ENCODE data around the gene RTP5.
"Not testable (repeated sequence)": the region's sequence is repeated elsewhere in the genome, so short reads cannot be mapped to it uniquely, and the experiment has no call there.

Gene RTP5

DNA sequence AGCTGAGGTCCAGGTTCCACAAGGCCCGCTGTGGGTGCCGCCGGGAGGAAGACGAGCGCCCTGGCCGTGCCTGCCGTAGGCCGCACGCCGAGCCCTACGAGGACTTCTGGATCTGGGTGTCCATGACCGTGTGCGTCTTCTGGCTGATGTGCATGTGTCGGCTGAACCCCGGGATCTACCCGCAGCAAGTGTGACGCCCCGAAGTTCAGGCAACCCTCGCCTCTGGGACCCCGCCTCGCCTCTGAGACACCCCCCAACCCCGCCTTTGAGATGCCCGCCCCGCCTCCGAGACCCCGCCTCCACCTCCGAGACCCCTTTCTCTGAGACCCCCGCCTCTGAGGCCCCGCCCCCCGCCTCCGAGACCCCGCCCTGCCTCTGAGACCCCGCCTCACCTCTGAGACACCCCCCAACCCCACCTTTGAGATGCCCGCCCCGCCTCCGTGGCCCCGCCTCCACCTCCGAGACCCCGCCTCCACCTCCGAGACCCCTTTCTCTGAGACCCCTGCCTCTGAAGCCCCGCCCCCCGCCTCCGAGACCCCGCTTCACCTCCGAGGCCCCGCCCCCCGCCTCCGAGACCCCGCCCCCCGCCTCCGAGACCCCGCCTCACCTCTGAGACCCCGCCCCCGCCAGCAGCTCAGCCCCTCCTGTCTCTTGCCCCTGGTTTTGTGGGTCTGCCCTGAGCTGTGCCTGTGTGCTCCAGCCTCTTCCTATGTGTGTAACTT, 3.7 kb downstream of the RTP5 start:
- in situ Hi-C loops (cut with MboI; ENCODE audit: low pct_unique_long_range_greater_than_20kb, low sequenced_read_pairs, unreplicated experiment), result no loop called here
- no peak for DNase-seq (ENCODE audit: low spot score)
- TF ChIP-seq, protein P1, sequence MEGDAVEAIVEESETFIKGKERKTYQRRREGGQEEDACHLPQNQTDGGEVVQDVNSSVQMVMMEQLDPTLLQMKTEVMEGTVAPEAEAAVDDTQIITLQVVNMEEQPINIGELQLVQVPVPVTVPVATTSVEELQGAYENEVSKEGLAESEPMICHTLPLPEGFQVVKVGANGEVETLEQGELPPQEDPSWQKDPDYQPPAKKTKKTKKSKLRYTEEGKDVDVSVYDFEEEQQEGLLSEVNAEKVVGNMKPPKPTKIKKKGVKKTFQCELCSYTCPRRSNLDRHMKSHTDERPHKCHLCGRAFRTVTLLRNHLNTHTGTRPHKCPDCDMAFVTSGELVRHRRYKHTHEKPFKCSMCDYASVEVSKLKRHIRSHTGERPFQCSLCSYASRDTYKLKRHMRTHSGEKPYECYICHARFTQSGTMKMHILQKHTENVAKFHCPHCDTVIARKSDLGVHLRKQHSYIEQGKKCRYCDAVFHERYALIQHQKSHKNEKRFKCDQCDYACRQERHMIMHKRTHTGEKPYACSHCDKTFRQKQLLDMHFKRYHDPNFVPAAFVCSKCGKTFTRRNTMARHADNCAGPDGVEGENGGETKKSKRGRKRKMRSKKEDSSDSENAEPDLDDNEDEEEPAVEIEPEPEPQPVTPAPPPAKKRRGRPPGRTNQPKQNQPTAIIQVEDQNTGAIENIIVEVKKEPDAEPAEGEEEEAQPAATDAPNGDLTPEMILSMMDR (IDR thresholded peaks at IDR 0.05; ENCODE audit: extremely low read depth, insufficient read depth, missing control alignments), result no peak

DNA sequence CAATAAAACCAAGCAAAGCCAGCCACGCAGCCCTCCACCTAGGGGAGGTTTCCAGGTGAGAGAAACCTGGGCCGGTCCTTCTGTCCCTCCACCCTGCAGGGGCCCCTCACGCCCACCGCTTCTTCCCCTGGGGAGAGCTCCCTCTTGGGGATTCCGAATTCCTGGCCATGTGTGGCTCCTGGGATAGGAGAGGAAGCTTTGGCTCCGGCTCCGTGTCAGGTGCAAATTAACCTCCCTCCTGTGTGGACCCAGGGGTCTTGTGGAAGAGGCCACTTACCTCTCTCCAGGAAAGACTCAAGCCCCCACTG, 4.2 kb downstream of the RTP5 start:
- in situ Hi-C loops (cut with MboI; ENCODE audit: low pct_unique_long_range_greater_than_20kb, low sequenced_read_pairs, unreplicated experiment), result no loop called here
- TF ChIP-seq, protein P1 (IDR thresholded peaks at IDR 0.05; ENCODE audit: extremely low read depth, insufficient read depth, missing control alignments), result no peak
- no peak for DNase-seq (ENCODE audit: low spot score)

GRCh38 chr2:241874277-241874925, 4.9 kb downstream of the RTP5 start:
- in situ Hi-C loops (cut with MboI; ENCODE audit: low pct_unique_long_range_greater_than_20kb, low sequenced_read_pairs, unreplicated experiment), result no loop called here
- TF ChIP-seq, protein P1 (IDR thresholded peaks at IDR 0.05; ENCODE audit: extremely low read depth, insufficient read depth, missing control alignments), result no peak
- no peak for DNase-seq (ENCODE audit: low spot score)

GRCh38 chr2:241875754-241876527, 6.4 kb downstream of the RTP5 start:
- DNase-seq (ENCODE audit: low spot score); in situ Hi-C loops (cut with MboI; ENCODE audit: low pct_unique_long_range_greater_than_20kb, low sequenced_read_pairs, unreplicated experiment): not testable (repeated sequence)
- TF ChIP-seq, protein P1 (IDR thresholded peaks at IDR 0.05; ENCODE audit: extremely low read depth, insufficient read depth, missing control alignments), result peak; percentile 38

DNA sequence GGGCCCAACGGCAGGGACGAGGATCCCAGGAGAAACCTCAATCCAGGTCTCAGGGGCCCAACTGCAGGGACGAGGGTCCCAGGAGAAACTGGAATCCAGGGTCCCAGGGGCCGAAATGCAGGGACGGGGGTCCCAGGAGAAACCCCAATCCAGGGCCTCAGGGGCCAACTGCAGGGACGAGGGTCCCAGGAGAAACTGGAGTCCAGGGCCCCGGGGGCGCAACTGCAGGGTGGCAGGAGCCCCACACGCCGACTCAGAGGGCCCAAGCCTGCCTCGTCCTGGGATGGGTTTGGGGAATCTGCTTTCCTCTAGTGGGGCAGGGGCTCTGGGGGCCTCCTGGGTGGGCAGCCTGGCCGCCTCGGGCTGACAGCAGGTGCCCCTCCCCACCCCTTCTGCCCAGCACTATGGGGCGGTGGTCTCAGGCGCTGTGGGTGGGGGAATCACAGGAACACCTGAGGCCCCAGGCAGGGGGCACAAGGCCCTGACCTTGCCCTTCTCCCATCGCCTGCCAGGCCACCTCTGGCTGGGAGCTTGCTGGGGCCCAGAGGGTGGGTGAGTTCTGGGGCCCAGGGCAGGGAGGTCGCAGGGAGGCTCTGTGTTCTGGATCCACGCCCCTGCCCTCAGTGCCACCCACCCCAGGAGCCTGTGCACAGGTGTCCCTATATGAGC, 7.1 kb downstream of the RTP5 start:
- DNase-seq (ENCODE audit: low spot score), result no peak
- TF ChIP-seq, protein P1 (IDR thresholded peaks at IDR 0.05; ENCODE audit: extremely low read depth, insufficient read depth, missing control alignments), result no peak
- in situ Hi-C loops (cut with MboI; ENCODE audit: low pct_unique_long_range_greater_than_20kb, low sequenced_read_pairs, unreplicated experiment), result no loop called here

DNA sequence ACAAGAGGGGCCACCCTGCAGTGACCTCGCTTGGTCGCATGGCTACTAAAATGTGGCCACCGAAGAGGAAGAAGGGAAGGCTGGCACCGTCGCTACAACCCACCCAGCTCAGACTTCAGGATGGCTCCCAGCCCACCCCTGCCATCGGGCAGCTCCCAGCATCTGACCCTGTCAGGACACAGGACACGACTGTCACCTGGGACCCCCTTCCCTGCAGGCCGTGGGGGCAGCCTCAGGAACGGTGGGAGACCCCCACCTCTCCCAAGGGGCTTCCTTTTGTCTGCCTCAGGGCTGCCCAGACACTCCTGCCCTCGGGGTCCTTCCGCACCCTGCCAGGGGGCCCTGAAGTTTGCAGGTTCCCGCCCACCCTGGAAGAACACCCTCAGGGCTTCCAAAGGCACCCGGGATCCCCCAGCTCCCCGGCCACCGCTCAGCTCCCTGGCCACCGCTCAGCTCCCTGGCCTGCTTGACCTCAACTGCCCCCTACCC, 7.7 kb downstream of the RTP5 start:
- in situ Hi-C loops (cut with MboI; ENCODE audit: low pct_unique_long_range_greater_than_20kb, low sequenced_read_pairs, unreplicated experiment), result no loop called here
- TF ChIP-seq, protein P1 (IDR thresholded peaks at IDR 0.05; ENCODE audit: extremely low read depth, insufficient read depth, missing control alignments), result no peak
- no peak for DNase-seq (ENCODE audit: low spot score)
